Bronchial epithelial cell (primary cell): Measurements from ENCODE around the gene EPHA6. TPM values are rescaled to one million over a fixed set of nuclear protein-coding genes. Genes with fewer than 3 reads are reported as not detected.
A peak's percentile ranks its signal among the peaks of the same experiment; 100 is the strongest.
"Not testable (repeated sequence)": the region's sequence is repeated elsewhere in the genome, so short reads cannot be mapped to it uniquely, and the experiment has no call there.

ENCODE experiments used
- DNase-seq: peaks from one replicate; pipeline ENCODE4 v3.0.0-alpha.2; 2010; ENCODE audit warnings: low read depth
- FAIRE-seq: peaks from 2 replicates; lab custom pipeline; 2011; peaks lifted over from hg19 to GRCh38; lab: Jason Lieb, UNC
- H3K27me3 ChIP-seq: 2 replicates; pipeline ENCODE4 v1.5.1; 2011; ENCODE audit warnings: low read length; ENCODE audit not compliant: control insufficient read depth, insufficient read depth
- H3K36me3 ChIP-seq: 2 replicates; pipeline ENCODE4 v1.5.1; 2011; ENCODE audit warnings: low read length; ENCODE audit not compliant: control insufficient read depth, insufficient read depth
- H3K4me3 ChIP-seq: 2 replicates; pipeline ENCODE4 v1.5.1; 2011; ENCODE audit warnings: mild to moderate bottlenecking, low read depth, low read length, control low read depth
- total RNA-seq: library from RNA; depleted of rRNA; stranded (reverse); fragments of >200 nt; gene quantifications from 2 replicates; pipeline ENCODE4 v1.2.1, GENCODE V29; 2014
- TF ChIP-seq, protein P1 (sequence below): IDR thresholded peaks from 2 replicates; pipeline ENCODE4 v1.5.1; 2011; ENCODE audit warnings: mild to moderate bottlenecking, moderate library complexity, low read length, control low read depth, inconsistent platforms; ENCODE audit not compliant: insufficient read depth, severe bottlenecking

The EPHA6 gene
- total RNA-seq, 1 donor from 2014 or later, result 0.26 TPM

- Histone ChIP-seq H3K4me3 (no peak overlapping the region), H3K27me3 (no peaks in the 10 kb centered on the region), H3K36me3 (no peaks in the 10 kb centered on the region)
- FAIRE-seq, result no peak
- TF ChIP-seq, protein P1, sequence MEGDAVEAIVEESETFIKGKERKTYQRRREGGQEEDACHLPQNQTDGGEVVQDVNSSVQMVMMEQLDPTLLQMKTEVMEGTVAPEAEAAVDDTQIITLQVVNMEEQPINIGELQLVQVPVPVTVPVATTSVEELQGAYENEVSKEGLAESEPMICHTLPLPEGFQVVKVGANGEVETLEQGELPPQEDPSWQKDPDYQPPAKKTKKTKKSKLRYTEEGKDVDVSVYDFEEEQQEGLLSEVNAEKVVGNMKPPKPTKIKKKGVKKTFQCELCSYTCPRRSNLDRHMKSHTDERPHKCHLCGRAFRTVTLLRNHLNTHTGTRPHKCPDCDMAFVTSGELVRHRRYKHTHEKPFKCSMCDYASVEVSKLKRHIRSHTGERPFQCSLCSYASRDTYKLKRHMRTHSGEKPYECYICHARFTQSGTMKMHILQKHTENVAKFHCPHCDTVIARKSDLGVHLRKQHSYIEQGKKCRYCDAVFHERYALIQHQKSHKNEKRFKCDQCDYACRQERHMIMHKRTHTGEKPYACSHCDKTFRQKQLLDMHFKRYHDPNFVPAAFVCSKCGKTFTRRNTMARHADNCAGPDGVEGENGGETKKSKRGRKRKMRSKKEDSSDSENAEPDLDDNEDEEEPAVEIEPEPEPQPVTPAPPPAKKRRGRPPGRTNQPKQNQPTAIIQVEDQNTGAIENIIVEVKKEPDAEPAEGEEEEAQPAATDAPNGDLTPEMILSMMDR, result no peak
- DNase-seq, result no peak
Measured at GRCh38 chr3:96915445-96915844, 101.1 kb downstream of the EPHA6 start.

GRCh38 chr3:96931119-96931862 lies 116.9 kb downstream of the EPHA6 start:
- FAIRE-seq, result no peak
- Histone ChIP-seq H3K36me3 (no peaks in the 10 kb centered on the region), H3K4me3 (no peak overlapping the region), H3K27me3 (no peaks in the 10 kb centered on the region)
- DNase-seq, result no peak
- TF ChIP-seq, protein P1, result no peak

GRCh38 chr3:96942131-96942530 lies 127.7 kb downstream of the EPHA6 start:
- not testable (repeated sequence) for H3K27me3 ChIP-seq, H3K36me3 ChIP-seq, FAIRE-seq, DNase-seq, H3K4me3 ChIP-seq

DNA sequence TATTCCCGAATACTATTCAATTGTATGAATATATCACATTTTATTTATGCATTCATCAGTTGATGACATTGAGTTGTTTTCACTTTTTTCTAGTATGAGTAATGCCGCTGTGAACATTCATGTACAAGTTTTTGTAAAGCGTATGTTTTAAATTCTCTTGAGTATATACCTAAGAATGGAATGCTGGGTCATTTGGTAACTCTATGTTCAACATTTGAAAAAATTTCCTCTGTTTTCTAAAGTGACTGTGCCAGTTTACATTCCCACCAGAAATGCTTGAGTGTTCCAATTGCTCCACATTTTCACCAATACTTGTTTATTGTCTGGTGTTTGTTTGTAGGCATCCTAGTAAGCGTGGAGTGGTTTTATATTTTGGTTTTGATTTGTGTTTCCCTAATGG lies 144.5 kb downstream of the EPHA6 start:
- FAIRE-seq, result no peak
- no peak for DNase-seq
- Histone ChIP-seq H3K36me3 (no peaks in the 10 kb centered on the region), H3K4me3 (no peak overlapping the region), H3K27me3 (no peaks in the 10 kb centered on the region)
- TF ChIP-seq, protein P1, result no peak

GRCh38 chr3:96959474-96959873 lies 145.1 kb downstream of the EPHA6 start:
- no peaks in the 10 kb centered on the region for H3K36me3 ChIP-seq
- FAIRE-seq, result no peak
- no peak overlapping the region for H3K4me3 ChIP-seq
- H3K27me3 ChIP-seq, result no peaks in the 10 kb centered on the region
- TF ChIP-seq, protein P1, result no peak
- peak; percentile 29 for DNase-seq

- TF ChIP-seq, protein P1, result no peak
- FAIRE-seq, result no peak
- peak; percentile 96 for DNase-seq
- Histone ChIP-seq H3K4me3 (no peak overlapping the region), H3K27me3 (no peaks in the 10 kb centered on the region), H3K36me3 (no peaks in the 10 kb centered on the region)
Measured at GRCh38 chr3:96959901-96960641, 145.7 kb downstream of the EPHA6 start.
